RKO (cell line): Measurements from ENCODE around the gene SHC2.
"Not testable (repeated sequence)": the region's sequence is repeated elsewhere in the genome, so short reads cannot be mapped to it uniquely, and the experiment has no call there.

Experiments used
- DNase-seq: peaks from one replicate; pipeline ENCODE4 v3.0.0-alpha.2; 2016; ENCODE audit warnings: low spot score

The SHC2 gene

GRCh38 chr19:444677-445210, 16.1 kb downstream of the SHC2 start:
- DNase-seq = no peak

GRCh38 chr19:443005-443404, 17.8 kb downstream of the SHC2 start:
- DNase-seq = no peak

- DNase-seq = no peak
Observed at GRCh38 chr19:442085-442484, 18.7 kb downstream of the SHC2 start.

DNA sequence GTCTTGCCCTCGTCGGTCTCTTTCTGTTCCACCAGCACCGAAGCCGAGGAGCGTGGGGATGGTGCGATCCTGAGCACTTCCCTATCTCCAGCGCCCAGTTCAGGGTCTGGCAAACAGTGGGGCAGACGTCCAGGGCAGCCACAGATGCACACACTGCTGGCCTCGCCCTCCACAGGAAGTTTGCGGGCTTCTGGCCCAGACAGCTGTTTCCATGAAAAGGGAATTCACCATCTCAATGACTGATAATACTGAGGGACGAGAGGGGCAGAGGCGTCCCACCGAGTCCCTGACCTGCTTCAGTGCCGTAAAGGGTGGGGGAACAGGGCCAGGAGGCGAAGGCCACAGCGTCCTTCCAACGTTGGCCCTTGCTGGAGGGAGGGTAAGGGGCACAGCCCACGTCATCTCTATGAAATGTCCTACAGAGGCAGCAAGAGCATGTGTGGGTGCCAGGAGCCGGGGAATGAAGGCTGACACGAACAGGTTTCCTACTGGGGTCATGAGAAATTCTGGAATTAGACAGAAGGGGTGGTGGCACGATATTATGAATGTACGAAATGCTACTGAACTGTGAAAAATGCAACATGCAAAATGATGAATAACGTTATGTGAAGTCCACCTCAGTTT, 19.5 kb downstream of the SHC2 start:
- no peak for DNase-seq

DNA sequence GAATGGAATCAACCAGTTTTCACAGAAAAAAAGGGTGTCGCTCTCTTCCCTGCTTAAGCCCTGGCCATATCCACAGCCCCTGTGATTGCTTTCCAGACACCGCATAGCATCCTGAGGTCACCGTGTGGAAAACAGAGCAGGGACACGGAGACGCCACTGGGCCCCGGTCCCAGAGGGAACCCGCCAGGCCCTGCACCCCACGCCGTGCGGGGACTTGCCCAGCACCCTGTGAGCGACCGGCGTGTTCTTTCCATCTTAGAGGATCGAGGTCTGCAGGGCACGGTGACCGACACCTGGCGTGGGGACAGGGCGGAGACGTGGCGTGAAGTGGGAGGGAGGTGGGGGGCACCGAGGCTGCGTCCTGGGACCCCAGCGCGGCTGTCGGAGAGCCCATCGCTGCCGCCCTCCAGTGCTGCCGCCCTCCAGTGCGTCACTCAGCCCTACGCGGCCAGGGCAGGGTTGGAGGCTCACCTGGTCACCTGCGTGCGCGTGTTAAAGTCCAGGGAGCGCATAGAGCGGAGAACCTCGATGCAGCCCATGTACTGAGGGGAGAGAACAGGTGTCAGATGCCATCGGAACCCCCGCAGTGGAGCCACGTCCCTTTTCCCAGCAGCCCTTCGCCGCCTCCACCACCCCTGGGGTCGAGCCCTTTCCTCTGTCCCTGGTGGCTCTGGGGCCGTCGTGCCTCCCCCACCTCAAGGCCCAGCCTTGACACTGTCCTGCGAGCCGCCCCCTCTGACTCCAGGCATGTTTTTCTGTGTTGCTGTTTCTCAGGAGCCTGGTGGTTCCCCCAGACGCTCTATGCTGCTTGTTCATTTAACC, 20.2 kb downstream of the SHC2 start:
- no peak for DNase-seq

GRCh38 chr19:439167-439900, 21.5 kb downstream of the SHC2 start:
- no peak for DNase-seq

DNA sequence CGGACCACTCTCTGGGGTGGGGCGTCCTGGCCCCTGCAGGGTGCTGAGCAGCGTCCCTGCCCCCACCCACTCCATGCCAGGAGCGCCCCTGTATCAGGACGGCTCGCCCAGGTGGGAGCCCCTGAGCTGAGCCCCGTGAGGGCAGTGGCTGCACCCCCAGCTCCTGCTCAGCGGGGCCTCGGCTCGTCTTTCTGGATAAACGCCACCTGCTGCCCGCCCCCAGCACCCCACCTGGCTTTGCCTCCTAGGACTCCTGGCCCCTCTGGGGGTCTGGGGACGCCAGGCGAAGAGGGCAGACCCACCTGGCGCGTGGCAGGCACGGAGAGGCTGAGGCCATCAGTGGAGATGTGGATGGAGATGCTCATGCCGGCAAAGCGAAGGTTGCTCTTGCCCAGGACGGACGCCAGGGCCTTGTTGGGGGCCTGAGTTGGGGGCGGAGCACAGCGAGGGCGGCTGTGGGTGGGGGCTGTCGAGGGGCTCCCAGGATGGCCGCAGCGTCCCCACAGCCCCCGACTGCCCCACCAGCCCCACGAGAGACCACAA, 22.3 kb downstream of the SHC2 start:
- no peak for DNase-seq

GRCh38 chr19:437041-437440, 23.8 kb downstream of the SHC2 start:
- DNase-seq = no peak

DNA sequence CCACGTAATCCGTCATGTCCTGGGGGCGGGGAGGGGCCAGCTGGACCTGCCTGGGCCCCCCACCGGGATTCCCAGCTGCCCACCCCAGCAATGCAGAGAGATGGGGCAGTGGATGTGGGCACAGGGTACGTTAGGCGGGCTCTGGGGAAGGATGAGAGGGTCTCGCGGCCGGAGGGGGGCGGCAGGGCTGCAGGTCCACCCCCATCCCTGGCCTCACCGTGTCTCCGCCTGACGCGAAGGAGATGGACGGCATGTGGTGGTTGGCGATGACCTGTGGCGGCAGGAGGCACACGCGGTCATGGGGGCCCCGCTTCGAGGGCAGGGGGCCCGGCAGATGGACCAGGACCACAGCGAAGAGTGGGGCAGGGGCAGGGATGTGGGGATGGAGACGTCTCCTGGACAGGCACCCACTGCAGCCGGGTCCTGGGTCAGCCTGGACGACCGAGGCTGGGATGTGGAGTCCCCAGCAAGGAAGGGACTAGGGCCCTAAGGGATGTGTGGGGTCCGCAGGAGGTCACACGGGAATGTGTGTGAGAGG, 24.4 kb downstream of the SHC2 start:
- no peak for DNase-seq

- DNase-seq = no peak
Observed at GRCh38 chr19:435707-436412, 25.0 kb downstream of the SHC2 start.

DNA sequence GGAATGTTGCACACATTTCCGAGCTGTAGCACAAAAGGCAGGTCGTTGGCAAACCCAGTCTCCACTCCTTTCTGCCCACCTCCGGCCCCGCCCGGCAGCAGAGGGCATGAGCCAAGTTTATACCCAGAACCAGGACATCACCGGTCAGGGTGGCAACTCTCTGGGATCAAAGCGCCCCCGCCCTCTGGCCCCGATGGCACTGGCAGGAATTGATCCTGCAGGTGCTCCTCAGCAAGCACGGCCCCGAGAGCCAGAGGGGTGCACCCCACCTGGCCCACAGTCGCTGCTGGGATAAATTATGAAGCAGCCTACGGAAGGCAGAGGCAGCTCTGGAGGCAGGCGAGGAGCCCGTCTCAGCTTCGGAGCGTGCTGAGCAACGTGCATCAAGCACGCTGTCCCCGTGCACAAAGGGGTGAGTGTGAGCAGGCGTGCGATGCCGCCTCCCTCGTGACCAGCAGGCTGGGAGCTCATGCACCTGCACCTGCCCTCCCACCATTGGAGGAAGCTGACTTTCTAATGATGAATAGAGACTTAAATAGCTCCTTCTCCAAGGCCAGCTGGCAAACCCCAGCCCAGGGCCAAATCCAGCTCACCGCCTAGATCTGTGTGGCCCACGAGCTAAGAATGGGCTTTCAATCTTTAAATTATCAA, 25.7 kb downstream of the SHC2 start:
- DNase-seq = no peak

DNA sequence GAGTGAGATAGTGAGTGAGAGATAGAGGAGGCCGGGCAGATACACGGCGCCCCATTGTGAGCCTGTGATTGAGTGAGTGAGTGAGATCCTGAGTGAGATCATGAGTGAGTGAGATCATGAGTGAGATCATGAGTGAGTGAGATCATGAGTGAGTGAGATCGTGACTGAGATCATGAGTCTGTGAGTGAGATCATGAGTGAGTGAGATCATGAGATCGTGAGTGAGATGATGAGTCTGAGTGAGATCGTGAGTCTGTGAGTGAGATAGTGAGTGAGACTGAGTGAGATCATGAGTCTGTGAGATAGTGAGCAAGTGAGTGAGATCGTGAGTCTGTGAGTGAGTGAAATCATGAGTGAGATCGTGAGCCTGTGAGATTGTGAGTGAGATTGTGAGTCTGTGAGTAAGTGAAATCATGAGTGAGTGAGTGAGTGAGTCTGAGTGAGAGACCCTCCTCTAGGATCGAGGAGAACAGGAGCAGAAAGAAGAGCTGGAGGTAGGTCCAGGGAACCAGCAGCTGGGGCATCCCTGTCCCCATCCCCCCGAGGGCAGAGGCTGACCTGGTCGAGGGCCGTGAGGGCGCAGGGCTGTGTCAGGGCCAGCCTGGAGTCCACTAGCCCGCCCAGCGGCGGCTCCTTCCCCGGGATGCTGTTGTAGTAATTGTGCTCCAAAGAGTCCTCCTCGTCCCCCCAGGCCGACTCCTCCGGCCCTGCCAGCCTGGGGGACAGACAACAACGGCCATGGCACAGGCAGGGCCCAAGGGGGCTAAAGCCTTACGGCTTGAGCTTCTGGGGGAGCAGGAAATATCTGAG, 26.5 kb downstream of the SHC2 start:
- DNase-seq = peak; percentile 24

DNA sequence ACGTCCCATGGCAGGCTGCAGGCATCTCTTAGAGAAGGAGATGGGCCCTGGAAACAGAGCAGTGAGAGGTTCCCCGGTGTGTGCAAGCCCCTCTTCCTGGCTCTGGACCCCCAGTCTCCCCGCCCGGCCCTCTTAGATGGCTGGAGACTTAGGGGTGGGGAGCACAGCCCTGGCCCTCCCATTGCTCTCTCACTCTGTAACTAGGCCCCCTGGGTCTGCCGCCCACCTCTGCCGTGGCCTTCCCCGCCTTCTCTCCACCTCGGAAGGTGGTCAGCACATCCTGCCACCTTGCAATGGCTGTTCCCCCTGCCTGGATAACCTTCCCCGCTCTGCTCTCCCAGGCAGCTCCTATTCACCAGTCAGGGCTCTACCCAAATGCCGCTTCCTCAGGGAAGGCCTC, 30.1 kb downstream of the SHC2 start:
- no peak for DNase-seq

DNA sequence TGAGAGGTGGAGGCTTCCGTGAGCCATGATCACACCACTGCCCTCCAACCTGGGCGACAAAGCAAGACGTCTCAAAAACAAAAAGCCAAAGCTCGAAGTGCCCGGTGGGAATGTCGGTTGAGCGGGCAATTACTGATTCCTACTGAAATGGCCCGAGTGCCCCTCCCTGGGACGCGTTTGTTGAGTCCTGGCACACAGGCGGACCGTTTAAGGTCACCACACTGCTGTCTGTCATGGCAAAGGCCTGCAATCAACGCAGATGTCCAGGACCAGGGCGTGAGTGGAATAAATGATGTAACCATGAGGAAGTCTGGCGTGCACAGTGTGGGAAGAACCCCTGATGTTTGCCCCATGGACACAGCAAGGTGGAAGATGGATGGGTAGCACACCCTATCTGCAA, 32.7 kb downstream of the SHC2 start:
- DNase-seq = no peak

GRCh38 chr19:427675-428074, 33.2 kb downstream of the SHC2 start:
- DNase-seq = not testable (repeated sequence)

- DNase-seq = no peak
Observed at GRCh38 chr19:426725-427445, 33.9 kb downstream of the SHC2 start.

GRCh38 chr19:425056-425455, 35.8 kb downstream of the SHC2 start:
- no peak for DNase-seq

- DNase-seq = no peak
Observed at GRCh38 chr19:424546-424945, 36.3 kb downstream of the SHC2 start.

DNA sequence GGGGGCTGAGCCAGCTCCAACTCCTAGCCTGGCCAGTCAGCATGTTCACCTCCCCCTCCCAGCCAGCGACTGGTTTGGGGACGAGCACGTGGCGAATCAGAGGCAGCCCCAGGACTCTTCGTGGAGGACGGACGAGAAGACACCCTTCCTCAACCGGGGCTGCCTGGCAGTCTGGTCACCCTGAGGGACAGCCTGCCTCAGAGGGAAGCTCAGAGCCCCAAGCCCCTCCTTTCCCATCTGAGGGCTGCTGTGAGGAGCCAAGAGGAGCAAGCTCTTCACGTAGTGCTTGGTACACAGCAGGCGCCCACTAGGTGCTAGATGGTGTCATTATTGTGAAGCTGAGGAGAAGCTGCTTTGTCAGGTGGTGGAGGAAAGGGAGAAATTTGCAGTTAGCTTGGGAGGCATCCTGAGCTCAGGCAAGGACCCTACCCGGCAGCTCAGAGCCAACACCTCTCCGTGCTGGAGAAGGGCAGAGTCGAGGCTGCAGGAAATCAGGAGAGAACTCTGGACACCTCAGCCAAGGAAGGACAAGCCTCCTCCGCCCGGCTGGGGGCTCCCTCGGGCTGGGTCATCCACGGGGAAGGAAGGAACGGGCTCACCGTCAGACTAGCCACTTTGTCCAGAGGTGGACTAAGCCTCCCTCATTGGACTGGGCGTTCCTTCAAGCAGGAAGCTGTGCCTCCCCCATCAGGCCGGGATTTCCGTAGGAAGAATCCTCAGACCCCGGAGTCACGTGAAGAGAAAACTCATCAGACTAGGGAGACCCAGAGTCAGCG, 37.0 kb downstream of the SHC2 start:
- no peak for DNase-seq
